ENCODE measurements around the gene TRIM13. TPM values are rescaled to one million over a fixed set of nuclear protein-coding genes. Genes with fewer than 3 reads are reported as not detected.

TRIM13 gene
- total RNA-seq, 1 experiment from 2014 or later: 13.7 TPM

- intact Hi-C loops (cut with micrococcal nuclease): no loop called here
- ChIA-PET CTCF (interaction anchor here (0.6 to 1.0 kb wide), 2 partner anchors 17 to 78 kb away, joined by 3 to 4 read pairs; no protein-coding TSS in a partner anchor), POLR2A (ENCODE audit: unreplicated experiment) (interaction anchor here (0.6 kb wide), 1 partner anchor 522 kb away, joined by 7 read pairs; no protein-coding TSS in a partner anchor)
- Histone ChIP-seq H3K4me1 (ENCODE audit: insufficient read depth, low read length) (no peaks in the 10 kb centered on the region), H3K9me3 (ENCODE audit: low read length) (no peaks in the 10 kb centered on the region), H3K4me3 (ENCODE audit: low read length) (no peak overlapping the region), H3F3A (ENCODE audit: low read length, unreplicated experiment) (no peaks in the 10 kb centered on the region), H3K27me3 (ENCODE audit: low read length) (no peaks in the 10 kb centered on the region), H3K79me2 (ENCODE audit: low read length) (peaks cover 7% of the 10 kb centered on the region; the same call in 1 of the 2 replicates), H3K36me3 (ENCODE audit: low read depth, low read length) (peaks cover 15% of the 10 kb centered on the region), H3K27ac (ENCODE audit: low read length) (no peak overlapping the region), H3K9me2 (replicated peaks; ENCODE audit: low read length) (no peaks in the 10 kb centered on the region), H2AFZ (ENCODE audit: low read length) (no peak overlapping the region), H4K20me1 (ENCODE audit: low read length) (peaks cover 7% of the 10 kb centered on the region; the same call in 1 of the 2 replicates), H3K4me2 (ENCODE audit: low read length) (no peak overlapping the region), H3K9ac (ENCODE audit: low read length) (no peak overlapping the region)
- no peak for ATAC-seq
- TF ChIP-seq CTCF (conservative IDR thresholded peaks at IDR 0.05; ENCODE audit: low read depth, low read length): no peak
- no peak for TF ChIP-seq EZH2 (IDR thresholded peaks at IDR 0.05; ENCODE audit: low read length, unreplicated experiment)
- no peak for TF ChIP-seq EZH2phosphoT487 (IDR thresholded peaks at IDR 0.05; ENCODE audit: borderline replicate concordance, low read length)
- no peak for DNase-seq
- BruUV-seq (replicated peaks): no TSS peak
Measured at GRCh38 chr13:50014386-50014785, 17.5 kb downstream of the TRIM13 start.

DNA sequence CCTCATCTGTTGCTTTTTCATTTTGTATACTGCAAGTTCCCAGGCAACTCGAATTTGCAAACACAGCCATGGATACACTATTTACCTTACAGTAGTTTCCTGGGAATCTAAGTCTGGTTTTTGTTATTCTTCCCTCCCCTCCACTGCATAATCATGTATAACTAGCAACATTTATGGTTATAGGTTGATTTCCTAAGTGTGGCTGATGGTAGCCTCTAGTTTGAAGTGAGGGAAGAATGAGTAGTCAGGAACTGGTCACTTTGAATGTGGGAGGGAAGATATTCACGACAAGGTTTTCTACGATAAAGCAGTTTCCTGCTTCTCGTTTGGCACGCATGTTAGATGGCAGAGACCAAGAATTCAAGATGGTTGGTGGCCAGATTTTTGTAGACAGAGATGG is 18.4 kb downstream of the TRIM13 start, which contains the start of gene KCNRG:
Gene KCNRG (plus strand): TSS at position 187 of the 400 bp plus-strand sequence. CDS start 50 bp downstream, at position 237.
- Histone ChIP-seq H2AFZ (ENCODE audit: low read length) (no peak within 1 kb of the TSS), H3K9me2 (replicated peaks; ENCODE audit: low read length) (no peaks in the 10 kb centered on the region), H3K4me3 (ENCODE audit: low read length) (no peak within 1 kb of the TSS), H3K27ac (ENCODE audit: low read length) (no peak within 1 kb of the TSS), H3K4me1 (ENCODE audit: insufficient read depth, low read length) (no peaks in the 10 kb centered on the region), H3K4me2 (ENCODE audit: low read length) (no peak within 1 kb of the TSS), H3K9me3 (ENCODE audit: low read length) (no peaks in the 10 kb centered on the region), H3F3A (ENCODE audit: low read length, unreplicated experiment) (no peaks in the 10 kb centered on the region), H4K20me1 (ENCODE audit: low read length) (peaks cover 7% of the 10 kb centered on the region; the same call in 1 of the 2 replicates), H3K27me3 (ENCODE audit: low read length) (no peaks in the 10 kb centered on the region), H3K36me3 (ENCODE audit: low read depth, low read length) (peaks cover 15% of the 10 kb centered on the region), H3K9ac (ENCODE audit: low read length) (no peak within 1 kb of the TSS), H3K79me2 (ENCODE audit: low read length) (peaks cover 7% of the 10 kb centered on the region; the same call in 1 of the 2 replicates)
- BruUV-seq (replicated peaks): no TSS peak
- ChIA-PET POLR2A (ENCODE audit: unreplicated experiment) (interaction anchor here (0.6 kb wide), 1 partner anchor 17 kb away, joined by 3 read pairs; no protein-coding TSS in a partner anchor), CTCF (interaction anchor here (0.7 kb wide), 1 partner anchor 109 kb away, joined by 12 read pairs; no protein-coding TSS in a partner anchor)
- ATAC-seq (no peak), DNase-seq (no peak)
- TF ChIP-seq EZH2 (IDR thresholded peaks at IDR 0.05; ENCODE audit: low read length, unreplicated experiment) (no peak), EZH2phosphoT487 (IDR thresholded peaks at IDR 0.05; ENCODE audit: borderline replicate concordance, low read length) (no peak), CTCF (conservative IDR thresholded peaks at IDR 0.05; ENCODE audit: low read depth, low read length) (no peak)
- intact Hi-C loops (cut with micrococcal nuclease): no loop called here

- Histone ChIP-seq H3K4me1 (ENCODE audit: insufficient read depth, low read length) (no peaks in the 10 kb centered on the region), H3K9ac (ENCODE audit: low read length) (no peak overlapping the region), H4K20me1 (ENCODE audit: low read length) (peaks cover 7% of the 10 kb centered on the region; the same call in 1 of the 2 replicates), H3K9me2 (replicated peaks; ENCODE audit: low read length) (no peaks in the 10 kb centered on the region), H3K9me3 (ENCODE audit: low read length) (no peaks in the 10 kb centered on the region), H3K27ac (ENCODE audit: low read length) (no peak overlapping the region), H3K27me3 (ENCODE audit: low read length) (no peaks in the 10 kb centered on the region), H3K79me2 (ENCODE audit: low read length) (peaks cover 2% of the 10 kb centered on the region; the same call in 1 of the 2 replicates), H3K4me3 (ENCODE audit: low read length) (no peak overlapping the region), H3K36me3 (ENCODE audit: low read depth, low read length) (peaks cover 15% of the 10 kb centered on the region), H3K4me2 (ENCODE audit: low read length) (no peak overlapping the region), H2AFZ (ENCODE audit: low read length) (no peak overlapping the region), H3F3A (ENCODE audit: low read length, unreplicated experiment) (no peaks in the 10 kb centered on the region)
- CTCF ChIA-PET: no interaction called here
- DNase-seq (no peak), ATAC-seq (no peak)
- no TSS peak for BruUV-seq (replicated peaks)
- no peak for TF ChIP-seq CTCF (conservative IDR thresholded peaks at IDR 0.05; ENCODE audit: low read depth, low read length)
- TF ChIP-seq EZH2phosphoT487 (IDR thresholded peaks at IDR 0.05; ENCODE audit: borderline replicate concordance, low read length): no peak
- TF ChIP-seq EZH2 (IDR thresholded peaks at IDR 0.05; ENCODE audit: low read length, unreplicated experiment): no peak
- POLR2A ChIA-PET (ENCODE audit: unreplicated experiment): no interaction called here
- intact Hi-C loops (cut with micrococcal nuclease): loop anchor here (2.0 kb wide), 1 partner anchor 13 kb away; no protein-coding TSS in a partner anchor
Measured at GRCh38 chr13:50015750-50016149, 18.9 kb downstream of the TRIM13 start.

Data from PC-3 (cell line).